DMS153 treated with DMSO at 0.1 percent for 48 hours (cell line): ENCODE data around the gene STK32A.

Experiments used
- DNase-seq: peaks from one replicate; lab custom pipeline; 2025; ENCODE audit not compliant: unreplicated experiment; lab: John Stamatoyannopoulos, UW

STK32A gene

DNA sequence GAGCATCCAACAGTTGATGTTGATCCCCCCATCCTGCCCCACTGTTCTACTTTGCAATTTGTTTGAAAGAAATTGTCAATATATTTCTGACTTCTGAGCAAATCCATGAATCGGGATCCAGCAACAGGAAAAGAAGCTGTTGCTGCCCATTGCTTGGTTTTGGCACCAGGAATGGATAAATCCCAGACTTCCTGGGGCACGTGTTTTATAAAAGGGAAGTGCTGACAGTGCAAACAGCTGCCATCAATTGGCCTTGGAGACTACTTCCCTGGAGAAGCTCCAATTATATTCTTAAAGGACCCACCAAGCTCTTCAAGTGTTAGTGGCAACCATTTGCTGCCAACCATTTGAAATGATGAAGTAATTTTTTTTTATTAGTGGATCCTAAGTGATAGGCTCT lies 13.7 kb downstream of the STK32A start:
- DNase-seq: no peak

- DNase-seq: no peak
Measured at GRCh38 chr5:147259837-147260236, 25.0 kb downstream of the STK32A start.

DNA sequence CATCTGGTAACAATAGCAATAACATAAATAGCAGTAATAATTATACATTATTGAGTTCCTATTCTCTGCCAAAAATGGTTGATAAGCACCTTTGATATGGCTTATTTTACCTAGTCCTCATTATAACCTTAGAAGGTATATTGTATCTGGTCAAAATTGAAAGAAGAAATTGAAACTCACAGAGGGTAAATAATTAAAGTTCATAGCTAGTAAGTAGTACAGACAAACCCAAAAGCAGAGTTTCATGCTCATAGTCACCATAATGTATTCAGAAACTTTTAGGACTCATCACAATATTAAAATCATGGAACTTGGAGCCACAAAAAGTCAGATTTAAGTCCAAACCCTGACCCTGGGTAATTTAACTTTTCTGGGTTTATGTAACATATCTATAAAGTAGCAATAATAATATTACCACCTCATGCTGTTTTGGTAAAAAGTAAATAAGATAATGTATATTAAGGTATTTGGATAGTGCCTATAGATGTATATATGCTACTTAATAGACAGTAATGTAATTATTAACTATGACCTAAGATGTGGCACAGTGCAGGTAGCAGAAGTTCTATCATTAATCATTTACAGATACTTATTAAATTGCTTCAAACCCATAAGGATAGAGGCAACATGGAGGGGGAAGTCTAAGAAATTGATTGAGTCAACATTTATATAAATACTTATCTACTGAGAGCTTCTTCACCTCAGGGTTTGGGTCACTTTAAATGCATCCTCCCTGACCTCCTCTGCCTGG lies 32.4 kb downstream of the STK32A start:
- no peak for DNase-seq

- no peak for DNase-seq
Measured at GRCh38 chr5:147276497-147276896, 41.7 kb downstream of the STK32A start.

DNA sequence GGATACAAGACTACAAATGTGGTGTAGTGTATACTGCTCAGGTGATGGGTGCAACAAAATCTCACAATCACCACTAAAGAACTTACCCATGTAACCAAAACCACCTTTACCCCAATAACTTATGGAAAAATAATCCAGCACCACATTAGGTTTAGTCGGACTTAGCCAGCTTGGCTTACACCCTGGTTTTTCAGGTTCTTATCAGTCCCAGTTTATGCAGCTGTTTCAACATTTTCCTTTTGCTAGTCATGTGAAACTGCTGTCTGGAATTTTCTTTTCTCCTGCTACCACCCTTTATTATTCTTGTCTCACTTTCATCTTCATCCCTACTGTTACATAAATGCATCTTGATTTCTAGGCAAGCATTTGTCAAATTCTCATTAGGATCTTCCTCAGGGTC lies 51.5 kb downstream of the STK32A start:
- DNase-seq: no peak

GRCh38 chr5:147287110-147287509 lies 52.3 kb downstream of the STK32A start:
- DNase-seq: no peak

DNA sequence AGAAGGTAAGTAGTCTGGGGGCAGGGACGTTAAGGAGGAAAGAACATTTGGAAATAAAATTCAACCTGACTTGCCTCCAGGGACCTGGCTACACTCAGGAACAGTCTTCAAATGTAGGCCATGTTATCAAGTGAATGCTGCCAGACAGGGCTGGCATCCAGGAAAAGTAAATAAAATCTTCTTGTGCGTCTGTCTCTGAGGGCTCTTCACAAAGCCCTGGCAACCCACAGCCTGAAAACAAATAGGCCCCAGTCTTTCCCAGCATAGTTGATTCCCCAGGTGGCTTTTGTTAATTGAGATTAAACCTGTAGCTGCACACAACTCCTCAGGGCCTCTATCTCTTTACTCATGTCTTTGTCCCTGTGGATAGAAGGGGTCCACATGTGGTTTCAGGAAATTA lies 55.4 kb downstream of the STK32A start:
- DNase-seq: no peak

DNA sequence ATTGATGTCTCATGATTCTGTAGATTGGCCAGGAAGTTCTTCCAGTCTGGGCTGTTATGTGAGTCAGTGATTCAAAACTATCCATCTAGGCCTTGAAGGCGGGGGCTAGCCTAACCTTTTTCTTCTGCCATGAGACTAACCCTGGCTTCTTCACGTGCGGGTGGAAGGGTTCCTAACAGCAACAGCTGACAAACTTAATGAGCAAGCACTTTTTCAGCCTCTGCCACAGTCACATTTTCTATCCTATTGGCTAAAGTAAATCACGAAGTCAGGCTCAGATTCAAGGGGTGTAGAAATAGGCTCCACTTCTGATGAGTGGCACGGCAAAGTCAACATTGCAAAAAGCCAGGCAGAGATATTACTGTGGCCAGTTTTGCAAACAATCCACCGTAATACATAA lies 68.4 kb downstream of the STK32A start:
- no peak for DNase-seq

DNA sequence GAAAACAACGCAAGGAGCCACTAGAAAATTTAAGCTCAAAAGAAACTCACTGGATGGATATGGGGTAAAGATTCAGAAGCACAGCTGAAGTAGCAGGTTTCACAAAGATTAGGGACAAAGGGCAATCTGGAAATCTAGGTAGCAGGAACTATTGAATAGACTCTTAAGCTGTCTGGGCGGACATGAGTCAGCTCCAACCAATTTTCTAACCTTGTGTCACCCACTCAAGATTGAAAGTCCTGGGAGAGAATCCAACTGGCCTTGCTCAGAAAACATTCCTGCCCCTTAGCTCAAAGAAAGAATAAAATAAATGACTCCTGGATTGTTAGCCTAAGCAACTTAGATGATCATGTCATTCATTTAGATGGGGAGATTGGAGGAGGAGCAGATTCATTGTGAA lies 69.2 kb downstream of the STK32A start:
- DNase-seq: no peak

DNA sequence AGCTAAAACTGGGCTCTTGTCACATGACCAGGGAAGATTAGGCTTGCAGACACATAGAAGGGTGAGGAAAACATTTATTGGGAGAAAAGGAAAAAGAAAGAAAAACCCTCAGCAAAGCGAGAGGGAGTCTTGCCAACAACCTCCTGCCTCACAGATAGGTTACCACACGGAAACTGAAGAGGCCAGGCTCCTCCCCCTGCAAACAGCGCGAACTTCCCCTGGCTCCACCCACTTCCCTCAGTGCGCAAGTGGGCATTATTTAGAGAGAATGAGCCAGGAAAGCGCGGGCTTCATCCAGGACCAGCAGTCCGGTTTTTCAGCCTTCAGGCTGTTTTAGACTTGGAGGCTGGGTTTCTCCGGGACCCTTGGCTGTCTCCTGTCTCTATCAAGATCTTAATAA lies 70.3 kb downstream of the STK32A start:
- no peak for DNase-seq

- DNase-seq: no peak
Measured at GRCh38 chr5:147306351-147306750, 71.5 kb downstream of the STK32A start.

- no peak for DNase-seq
Measured at GRCh38 chr5:147307170-147307569, 72.3 kb downstream of the STK32A start.

DNA sequence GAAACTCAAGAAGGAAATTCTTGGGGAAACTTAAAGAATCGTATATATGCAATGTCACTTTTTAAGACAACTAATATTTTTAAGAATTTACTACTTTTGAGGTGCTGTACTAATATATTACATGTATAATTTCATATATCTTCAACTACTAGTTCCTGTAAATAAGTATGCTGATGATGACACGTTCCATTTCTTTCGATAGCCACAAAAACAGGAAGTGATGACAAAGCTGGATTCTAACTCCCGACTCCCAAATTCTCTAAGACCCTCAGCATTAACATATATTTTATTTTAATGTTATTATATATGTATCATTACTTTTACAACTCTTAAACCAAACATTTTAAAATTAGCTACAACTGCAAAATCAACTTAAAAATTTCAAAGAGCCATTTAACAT lies 74.8 kb downstream of the STK32A start:
- no peak for DNase-seq

GRCh38 chr5:147310059-147310704 lies 75.4 kb downstream of the STK32A start:
- DNase-seq: peak; percentile 73

DNA sequence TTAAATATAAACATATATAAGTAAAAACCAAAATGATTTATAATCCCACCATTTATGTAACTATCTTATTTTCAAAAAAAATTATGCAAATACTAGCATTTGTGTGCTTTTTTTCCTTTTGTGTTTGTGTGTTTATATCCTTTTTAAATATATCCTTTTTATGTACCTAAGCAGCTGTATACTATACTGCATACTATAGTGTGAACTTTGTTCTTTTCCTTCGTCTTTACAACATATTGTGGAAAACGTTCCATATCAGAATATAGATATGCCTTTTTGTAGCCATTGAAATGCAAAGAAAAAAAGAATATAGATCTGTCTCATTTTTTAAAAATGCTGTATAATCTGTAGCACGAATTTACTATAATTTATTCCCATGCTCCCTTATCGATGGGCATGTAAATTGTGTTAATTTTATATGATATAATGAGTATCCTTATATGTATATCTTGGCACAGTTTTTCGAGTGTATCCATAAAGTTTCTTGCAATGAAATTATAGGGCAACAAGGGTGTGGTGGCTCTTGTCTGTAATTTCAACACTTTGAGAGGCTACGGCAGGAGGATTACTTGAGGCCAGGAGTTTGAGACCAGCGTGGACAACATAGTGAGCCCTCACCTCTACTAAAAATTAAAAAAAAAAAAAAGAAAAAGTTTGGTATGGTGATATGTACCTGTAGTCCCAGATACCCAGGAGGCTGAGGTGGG lies 83.3 kb downstream of the STK32A start:
- DNase-seq: no peak

- peak; percentile 11 for DNase-seq
Measured at GRCh38 chr5:147321569-147321968, 86.7 kb downstream of the STK32A start.

DNA sequence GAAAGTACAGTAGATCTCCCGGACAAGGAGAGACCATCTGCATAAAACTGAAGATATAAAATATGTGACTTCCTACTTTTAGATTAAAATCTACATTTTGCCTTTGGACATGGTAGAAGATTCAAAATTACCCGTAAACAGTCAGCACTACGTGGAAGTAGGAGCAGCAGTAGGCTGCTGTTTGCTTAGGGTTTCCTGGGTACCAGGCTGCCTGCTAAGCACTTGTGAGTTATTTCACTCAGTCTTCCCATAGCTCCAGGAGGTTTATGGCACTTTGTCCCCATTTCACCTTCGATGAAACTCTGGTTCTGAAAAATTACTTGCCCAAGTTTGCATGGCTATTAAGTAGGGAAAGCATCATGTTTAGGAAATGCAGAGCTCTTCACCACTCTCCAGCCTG lies 92.6 kb downstream of the STK32A start:
- no peak for DNase-seq

- DNase-seq: no peak
Measured at GRCh38 chr5:147327905-147328304, 93.1 kb downstream of the STK32A start.

DNA sequence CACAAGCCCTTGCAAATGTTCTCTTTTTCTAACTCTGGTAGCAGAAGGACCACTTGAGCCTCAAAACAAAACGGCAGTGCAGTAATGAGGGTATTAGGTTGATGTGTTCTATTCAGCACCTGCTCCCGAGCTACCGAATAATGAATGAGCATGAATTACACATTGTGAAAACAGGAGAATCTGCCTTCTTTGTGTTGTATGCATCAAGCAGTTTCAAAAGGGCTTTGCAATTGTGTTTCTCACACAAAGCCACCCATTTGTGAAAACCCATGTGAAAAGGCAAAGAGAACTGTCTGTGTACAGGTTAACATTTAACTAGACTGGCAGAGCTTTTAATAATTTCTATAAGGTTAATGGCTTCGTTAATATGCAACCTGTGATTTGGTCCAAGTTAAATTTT lies 97.8 kb downstream of the STK32A start:
- DNase-seq: peak; percentile 15

DNA sequence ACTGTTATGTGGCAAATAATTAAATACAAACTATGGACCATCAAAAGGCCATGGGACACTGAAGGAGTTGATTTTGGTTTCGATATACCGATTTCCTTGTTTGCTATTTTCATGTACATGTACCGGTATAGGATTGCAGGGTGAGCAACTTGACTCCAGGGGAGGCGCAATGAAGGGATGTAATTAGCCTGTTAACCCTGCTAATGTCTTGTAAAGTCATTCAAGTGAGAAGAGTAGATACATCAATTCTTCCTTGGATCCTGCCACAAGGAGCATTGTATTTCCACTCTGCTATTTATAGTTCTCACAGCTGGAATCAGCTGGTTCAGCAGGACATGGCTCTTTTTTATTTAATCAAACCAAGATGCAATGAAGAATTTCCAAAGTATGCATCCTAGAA lies 102.0 kb downstream of the STK32A start:
- DNase-seq: no peak

- DNase-seq: no peak
Measured at GRCh38 chr5:147339313-147339712, 104.5 kb downstream of the STK32A start.

DNA sequence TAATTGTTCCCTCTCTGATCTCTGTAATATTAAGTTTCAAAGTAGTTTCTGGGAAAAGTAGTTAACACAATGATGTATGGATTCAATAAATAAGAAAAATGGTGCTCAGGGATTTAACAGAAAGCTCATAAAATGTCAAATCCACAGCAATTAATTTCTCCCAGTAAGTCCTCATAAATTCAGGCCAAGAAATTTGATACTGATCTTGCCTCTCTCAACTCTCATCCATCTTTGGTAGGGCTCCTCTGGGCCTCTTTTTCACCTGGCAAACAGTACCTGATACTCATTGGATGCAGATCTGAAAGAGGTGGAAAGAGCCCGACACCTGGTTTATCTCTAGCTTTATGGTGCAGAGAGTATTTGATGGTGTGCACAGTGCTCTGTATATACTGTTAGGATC lies 106.1 kb downstream of the STK32A start:
- no peak for DNase-seq
